NCI-H2081 (cell line): Measurements from ENCODE around the gene RBM47.
"Not testable (repeated sequence)": the region's sequence is repeated elsewhere in the genome, so short reads cannot be mapped to it uniquely, and the experiment has no call there.

Experiments
- DNase-seq, 2 experiments: peaks; one replicate each; lab custom pipeline; 2025; lab: John Stamatoyannopoulos, UW

RBM47 gene

GRCh38 chr4:40407468-40407867 lies 222.2 kb downstream of the RBM47 start:
- not testable (repeated sequence) for DNase-seq

GRCh38 chr4:40406340-40406739 lies 223.3 kb downstream of the RBM47 start:
- DNase-seq: no peak

DNA sequence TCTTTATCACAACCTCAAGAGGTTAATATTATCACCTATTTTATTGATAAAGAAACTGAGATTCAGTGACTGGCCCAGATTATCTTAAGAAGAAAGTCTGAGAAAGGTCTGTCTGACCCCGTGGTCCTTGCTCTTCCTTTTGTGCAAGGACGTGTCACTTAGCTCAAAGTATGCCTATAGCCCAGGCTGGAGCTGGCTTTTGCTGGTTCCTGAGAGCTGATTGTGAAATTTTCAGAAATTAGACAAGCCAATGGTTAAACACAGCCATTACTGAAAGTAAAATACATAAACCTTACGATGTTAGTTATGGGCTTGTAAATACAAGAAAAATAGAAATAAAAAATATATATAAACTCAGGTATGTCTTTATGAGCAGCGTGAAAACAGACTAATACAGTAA lies 224.5 kb downstream of the RBM47 start:
- DNase-seq: no peak

DNA sequence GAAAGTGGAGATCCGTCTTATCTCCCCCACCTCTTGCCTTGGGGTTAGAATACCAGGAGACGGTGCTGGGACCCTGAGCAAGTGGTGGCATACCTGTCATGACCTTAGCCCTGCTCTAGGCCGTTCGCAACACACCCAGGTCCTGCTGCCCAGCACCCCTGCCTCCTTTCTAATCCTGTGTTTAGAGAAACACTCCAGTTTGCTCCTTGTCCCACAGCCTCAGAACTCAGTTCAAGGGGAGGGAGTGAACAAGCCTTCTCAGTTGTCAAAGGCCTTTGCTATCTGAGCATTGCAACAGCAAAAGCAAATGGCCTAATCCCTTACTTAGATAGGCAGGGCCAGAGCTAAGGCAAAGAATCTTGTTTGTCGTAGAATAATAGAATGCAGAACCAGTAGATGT lies 226.6 kb downstream of the RBM47 start:
- no peak for DNase-seq

DNA sequence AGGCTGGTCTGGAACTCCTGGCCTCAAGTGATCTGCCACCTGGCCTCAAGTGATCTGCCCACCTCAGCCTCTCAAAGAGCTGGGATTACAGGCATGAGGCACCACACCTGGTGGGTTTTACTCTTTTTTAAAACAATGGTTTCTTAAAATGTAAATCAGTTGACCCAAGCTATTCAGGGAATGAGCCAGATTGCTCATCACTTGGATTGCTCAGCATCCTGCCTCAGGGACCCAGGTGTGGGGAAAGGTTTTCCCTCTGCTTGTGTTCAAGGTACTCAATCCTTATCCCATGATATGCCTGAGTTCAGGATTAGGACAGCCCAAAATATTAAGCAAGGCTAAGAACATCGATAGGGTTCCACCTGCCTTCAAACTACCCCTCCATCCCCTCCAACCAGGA lies 227.1 kb downstream of the RBM47 start:
- no peak for DNase-seq

- DNase-seq: no peak
These were observed 228.0 kb downstream of the RBM47 start for GRCh38 chr4:40401631-40402030.

- no peak for DNase-seq
These were observed 228.6 kb downstream of the RBM47 start for GRCh38 chr4:40401096-40401495.

DNA sequence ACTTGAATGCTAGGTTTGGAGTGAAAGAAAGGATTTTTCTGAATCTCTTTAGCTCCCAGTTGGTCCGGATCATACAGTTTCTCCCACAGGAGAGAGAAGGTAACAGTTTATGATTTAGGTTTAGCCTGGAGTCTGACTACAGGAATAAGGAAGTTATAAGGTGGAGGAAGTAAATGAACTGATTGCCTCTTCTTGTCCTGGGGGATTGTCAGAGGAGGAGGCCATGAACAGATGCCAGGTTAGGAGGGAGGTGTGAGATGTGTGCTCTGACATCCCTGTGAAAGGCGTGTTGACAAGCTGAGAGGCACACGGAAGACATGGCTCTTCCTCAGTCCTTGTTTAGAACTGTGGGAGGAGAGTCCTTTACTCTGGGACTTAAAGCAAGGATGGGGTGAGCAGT lies 230.1 kb downstream of the RBM47 start:
- no peak for DNase-seq

DNA sequence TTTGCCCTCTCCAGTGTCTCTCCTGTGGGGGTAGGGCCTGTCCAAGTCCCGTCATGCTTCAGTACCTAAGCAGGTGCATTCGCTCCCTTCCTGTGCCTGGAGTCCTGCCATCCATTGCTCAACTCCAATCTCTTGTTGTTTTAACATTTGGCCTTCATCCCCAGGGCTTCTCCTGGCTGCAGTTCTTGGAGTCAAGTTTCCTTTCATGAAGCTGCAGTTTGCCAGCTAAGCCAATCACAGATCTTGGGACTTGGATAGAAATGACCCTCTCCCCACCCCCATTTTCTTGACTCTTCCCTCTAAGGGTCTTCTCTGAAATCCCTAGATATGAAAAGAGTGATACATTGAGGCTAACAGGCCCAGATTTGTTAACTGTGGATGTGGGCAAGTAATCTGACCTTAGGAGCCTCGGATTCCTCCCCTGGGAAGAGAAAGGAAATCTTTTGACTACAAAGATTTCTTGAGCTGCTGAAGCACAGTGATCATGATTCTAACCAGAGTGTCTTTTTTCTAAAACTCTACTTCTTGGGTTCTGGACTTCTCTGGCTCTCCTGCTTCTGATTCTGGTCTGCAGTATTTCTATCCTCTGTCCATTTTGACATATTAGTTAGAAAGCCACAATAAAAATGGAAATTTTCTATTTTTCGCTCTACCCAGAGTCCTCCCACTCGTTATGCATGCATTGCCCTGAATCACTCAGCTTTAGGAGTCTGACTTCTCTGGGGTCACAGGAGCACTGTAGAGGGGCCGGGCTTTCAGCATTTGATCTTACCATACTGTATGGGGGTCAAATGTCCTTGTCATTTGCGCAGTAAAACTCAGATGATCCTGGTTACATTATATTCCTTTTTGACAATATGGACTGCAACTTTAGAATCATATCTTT lies 233.5 kb downstream of the RBM47 start:
- peak; percentile 24 to 75 for DNase-seq

DNA sequence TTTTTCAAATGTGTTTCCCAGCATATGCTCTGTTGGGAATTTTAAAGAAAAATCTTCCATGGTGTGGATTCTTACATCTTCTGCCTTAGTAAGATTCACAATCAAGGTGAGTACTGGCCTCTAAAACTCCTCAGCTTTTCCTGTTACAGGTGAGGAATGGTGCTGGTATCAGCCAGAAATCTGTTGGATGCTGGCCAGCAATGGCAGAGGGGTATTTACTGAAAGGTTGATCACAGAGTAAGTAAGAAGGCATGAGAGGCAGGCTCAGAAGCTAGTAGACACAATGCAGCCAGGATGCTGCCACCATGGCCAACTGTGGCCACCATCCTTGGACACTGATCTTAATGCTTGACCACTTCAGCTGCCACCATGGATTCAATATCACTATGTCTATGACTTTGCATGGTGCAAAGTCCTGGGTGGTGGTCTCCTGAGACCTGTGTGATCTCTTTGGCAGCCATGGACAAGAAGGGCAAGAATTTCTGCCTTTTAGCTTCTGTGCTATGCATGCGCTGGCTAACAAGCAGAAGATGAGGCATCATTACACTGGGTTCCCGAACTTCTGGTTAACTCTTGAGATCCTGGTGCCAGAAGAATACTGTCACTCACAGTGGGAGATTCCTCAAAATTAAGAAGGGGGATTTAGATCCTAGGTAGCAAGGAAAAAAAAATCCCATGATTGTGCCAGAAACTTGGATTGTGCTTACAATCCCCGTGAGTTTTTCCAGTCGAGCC lies 234.3 kb downstream of the RBM47 start:
- DNase-seq: no peak

DNA sequence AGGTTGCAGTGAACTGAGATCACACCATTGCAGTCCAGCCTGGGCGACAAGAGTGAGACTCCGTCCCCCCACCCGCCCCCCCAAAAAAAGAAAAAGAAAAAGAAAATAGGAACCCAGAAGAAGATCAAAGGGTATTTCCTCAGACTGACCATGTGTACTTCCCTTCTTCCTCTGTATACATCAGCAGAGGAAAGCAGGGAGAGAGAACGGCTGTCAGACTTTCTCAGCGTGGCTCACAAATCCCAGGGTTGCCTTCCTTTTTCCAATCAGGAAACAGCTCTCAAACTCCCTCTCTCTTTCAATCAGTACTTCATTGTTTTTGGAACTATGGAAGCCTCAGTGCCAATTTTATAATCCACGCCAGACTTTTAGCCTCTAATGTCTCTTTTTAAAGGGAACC lies 235.4 kb downstream of the RBM47 start:
- DNase-seq: no peak

DNA sequence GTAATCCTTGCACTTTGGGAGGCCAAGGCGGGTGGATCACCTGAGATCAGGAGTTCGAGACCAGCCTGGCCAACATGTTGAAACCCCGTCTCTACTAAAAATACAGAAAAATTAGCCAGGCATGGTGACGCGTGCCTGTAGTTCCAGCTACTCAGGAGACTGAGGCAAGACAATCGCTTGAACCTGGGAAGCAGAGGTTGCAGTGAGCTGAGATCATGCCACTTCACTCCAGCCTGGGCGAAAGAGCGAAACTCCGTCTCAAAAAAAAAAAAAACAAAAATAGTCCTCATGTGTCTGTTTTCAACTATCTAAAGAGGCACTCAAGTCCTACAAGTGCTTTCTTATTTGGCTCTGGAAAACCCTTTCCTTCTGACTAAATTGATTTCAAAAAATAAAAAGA lies 237.4 kb downstream of the RBM47 start:
- DNase-seq: not testable (repeated sequence)

- no peak for DNase-seq
These were observed 239.7 kb downstream of the RBM47 start for GRCh38 chr4:40389986-40390385.

DNA sequence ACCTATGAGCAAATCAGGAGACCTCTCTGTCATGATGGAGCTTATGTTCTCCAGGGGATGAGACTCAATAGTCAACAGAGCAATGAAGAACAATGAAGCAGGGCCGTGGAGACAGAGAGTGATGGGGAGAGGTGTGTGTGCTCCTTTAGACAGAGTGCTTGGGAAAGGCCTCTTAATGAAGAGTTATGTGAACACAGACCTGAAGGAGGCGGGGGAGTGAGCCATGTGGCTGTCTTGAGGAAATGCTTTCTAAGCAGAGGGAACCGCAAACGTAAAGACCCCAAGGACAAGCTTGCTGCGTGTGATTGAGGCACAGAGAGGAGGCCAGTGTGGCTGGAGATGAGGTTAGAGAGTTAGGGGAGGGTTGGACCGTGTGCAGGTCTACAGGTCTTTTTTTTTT lies 241.4 kb downstream of the RBM47 start:
- no peak for DNase-seq

DNA sequence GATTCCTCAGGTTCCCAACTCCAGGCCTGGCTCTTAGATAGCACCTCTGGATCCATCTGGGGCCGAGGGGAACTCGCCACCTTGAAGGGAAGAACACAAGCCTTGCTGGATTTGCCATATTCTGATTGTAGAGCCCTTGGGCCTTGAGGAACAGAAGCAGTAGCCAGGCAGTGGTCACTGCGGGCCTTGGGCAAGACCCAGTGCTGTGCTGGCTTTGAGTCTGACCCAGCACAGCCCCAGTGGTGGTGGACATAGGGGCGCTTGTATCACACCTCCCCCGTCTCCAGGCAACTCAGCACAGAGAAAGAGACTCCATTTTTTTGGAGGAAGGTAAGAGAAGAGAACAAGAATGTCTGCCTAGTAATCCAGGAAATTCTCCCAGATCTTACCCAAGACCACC lies 249.0 kb downstream of the RBM47 start:
- DNase-seq: no peak

GRCh38 chr4:40379248-40379647 lies 250.4 kb downstream of the RBM47 start:
- no peak for DNase-seq

DNA sequence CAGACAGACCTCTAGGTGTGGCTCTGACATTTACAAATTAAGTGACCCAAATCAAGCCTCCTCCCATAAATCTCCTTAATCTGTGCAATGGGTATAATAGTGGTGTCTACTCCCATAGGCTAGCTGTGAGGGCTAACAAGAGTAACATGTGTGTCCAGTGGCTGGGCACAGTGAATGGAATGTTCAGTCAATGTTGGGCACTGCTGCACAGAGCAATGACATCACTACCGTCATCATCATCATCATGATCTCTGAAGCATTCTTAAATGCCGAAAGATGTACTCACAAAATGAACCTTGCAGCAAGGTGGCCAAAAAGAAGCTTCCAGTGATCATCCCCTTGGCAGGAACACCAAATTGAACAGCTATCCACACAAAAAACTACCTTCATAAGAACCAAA lies 251.0 kb downstream of the RBM47 start:
- no peak for DNase-seq

- DNase-seq: no peak
These were observed 251.9 kb downstream of the RBM47 start for GRCh38 chr4:40377512-40378365.

DNA sequence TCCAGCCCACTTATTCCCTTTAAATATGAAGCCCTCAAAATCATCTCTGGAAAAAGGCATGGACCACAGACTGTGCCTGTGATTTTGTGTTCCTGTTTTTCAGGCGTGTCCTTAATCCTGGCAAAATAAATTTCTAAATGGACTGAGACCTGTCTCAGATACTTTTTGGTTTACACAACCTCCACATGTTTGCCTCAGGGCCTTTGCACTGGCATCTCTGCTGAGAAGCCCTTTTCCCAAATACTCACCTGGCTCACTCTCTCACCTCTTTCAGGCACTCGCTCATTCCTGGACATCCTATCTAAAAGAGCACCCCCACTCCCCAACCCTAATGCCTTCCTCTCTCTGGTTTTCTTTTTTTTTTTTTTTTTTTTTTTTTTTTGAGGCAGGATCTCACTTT lies 254.0 kb downstream of the RBM47 start:
- no peak for DNase-seq

GRCh38 chr4:40375095-40375494 lies 254.6 kb downstream of the RBM47 start:
- DNase-seq: no peak

- no peak for DNase-seq
These were observed 256.0 kb downstream of the RBM47 start for GRCh38 chr4:40373636-40374035.
